GM18909 (cell line): ENCODE results near the gene DCTN4.
A peak's percentile ranks its signal among the peaks of the same experiment; 100 is the strongest.
"Not testable (repeated sequence)": the region's sequence is repeated elsewhere in the genome, so short reads cannot be mapped to it uniquely, and the experiment has no call there.

ENCODE experiments used
- ATAC-seq: cut with Tn5 transposase; IDR thresholded peaks from one replicate; pipeline ENCODE4 v1.9.1; 2021; ENCODE audit warnings: mild to moderate bottlenecking; ENCODE audit not compliant: unreplicated experiment, poor library complexity

Gene DCTN4

DNA sequence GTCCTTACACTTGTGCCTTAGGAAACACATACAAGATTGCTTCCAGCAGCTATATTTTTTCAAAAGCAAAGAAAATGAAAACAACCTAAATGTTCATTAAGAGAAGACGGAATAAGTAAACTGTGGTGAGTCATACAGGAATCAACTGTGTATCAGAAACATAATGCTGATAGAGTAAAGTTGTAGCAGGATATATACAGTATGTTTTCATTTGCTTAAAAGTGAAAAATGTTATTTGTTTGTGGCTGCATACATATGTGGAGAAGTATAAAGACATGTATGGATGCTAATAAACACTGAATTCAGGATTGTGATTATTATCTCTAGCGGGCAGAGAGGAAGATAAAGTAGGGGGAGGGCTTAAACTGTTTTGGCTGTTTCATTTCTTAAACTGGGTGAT is 8.3 kb downstream of the DCTN4 start:
- ATAC-seq = no peak

DNA sequence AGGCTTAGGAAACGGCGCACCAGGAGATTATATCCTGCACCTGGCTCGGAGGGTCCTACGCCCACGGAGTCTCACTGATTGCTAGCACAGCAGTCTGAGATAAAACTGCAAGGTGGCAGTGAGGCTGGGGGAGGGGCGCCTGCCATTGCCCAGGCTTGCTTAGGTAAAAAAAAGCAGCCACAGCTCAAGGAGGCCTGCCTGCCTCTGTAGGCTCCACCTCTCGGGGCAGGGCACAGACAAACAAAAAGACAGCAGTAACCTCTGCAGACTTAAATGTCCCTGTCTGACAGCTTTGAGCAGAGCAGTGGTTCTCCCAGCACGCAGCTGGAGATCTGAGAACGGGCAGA is 15.7 kb downstream of the DCTN4 start:
- ATAC-seq = not testable (repeated sequence)

GRCh38 chr5:150742455-150743141 is 16.2 kb downstream of the DCTN4 start:
- ATAC-seq = not testable (repeated sequence)

GRCh38 chr5:150740992-150741391 is 17.8 kb downstream of the DCTN4 start:
- ATAC-seq = no peak

GRCh38 chr5:150738862-150739261 is 20.0 kb downstream of the DCTN4 start:
- no peak for ATAC-seq

GRCh38 chr5:150734579-150735384 is 24.0 kb downstream of the DCTN4 start:
- ATAC-seq = peak; percentile 80

DNA sequence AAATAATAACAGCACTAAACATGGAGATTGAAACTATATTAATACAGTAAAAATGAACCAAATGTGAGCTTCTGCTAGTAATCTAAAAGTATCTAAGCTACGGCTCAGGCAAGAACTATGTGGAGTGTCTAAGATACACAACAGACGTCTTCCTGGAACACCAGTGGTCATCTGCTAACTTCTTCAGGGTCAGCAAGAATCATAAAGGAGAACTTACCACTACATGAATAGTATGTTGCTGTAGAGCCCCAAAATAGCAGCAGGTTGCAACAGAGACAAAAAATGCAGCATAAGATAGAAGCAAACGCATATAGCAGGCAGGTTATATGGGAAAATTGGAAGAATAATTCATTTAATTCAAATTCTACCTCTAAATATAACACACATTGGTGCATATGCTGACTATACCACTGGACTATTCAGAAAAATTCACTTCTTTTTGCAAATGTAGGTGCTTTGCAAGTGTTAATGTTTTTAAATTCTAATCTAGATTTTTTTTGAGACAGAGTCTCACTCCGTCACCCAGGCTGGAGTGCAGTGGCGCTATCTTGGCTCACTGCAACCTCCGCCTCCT is 27.1 kb downstream of the DCTN4 start:
- ATAC-seq = no peak

DNA sequence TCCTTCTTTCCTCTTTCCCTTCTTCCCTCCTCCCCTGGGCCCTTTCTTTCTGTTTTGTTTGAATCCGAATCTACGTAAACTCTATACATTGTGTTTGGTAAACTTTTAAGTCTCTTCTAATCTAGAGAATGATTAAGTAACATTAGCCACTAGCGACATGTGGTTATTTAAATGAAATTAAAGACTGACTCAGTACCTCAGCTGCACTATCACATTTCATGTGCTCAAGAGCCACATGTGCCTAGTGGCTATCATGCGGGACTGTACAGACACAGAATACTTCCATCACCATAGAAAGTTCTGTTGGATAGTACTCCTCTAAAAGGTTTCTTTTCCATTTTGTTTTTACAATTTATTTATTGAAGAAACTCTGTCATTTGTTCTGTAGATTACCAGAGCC is 29.0 kb downstream of the DCTN4 start:
- no peak for ATAC-seq

GRCh38 chr5:150723845-150724244 is 35.0 kb downstream of the DCTN4 start:
- ATAC-seq = no peak

GRCh38 chr5:150710165-150710564 is 48.7 kb downstream of the DCTN4 start:
- no peak for ATAC-seq

- no peak for ATAC-seq
These were observed 51.9 kb downstream of the DCTN4 start for GRCh38 chr5:150706776-150707390.

DNA sequence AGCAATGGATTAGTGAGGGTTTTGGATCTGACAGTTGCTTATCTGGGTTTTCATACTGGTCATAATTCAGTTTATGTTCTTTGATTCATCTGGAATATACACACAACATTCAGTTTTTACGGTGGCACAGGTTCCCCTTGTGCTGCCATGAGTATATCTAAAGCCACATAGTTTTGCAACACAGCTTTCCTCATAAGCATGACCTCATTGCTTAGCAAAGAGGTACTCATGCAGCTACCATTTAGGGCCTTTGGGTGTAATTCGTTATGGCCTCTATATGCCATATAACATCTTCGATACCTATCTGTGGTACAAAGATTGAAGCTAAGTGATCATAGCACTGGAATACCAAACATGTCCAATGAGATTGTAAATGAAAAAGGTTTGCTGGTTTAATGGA is 55.1 kb downstream of the DCTN4 start:
- no peak for ATAC-seq

DNA sequence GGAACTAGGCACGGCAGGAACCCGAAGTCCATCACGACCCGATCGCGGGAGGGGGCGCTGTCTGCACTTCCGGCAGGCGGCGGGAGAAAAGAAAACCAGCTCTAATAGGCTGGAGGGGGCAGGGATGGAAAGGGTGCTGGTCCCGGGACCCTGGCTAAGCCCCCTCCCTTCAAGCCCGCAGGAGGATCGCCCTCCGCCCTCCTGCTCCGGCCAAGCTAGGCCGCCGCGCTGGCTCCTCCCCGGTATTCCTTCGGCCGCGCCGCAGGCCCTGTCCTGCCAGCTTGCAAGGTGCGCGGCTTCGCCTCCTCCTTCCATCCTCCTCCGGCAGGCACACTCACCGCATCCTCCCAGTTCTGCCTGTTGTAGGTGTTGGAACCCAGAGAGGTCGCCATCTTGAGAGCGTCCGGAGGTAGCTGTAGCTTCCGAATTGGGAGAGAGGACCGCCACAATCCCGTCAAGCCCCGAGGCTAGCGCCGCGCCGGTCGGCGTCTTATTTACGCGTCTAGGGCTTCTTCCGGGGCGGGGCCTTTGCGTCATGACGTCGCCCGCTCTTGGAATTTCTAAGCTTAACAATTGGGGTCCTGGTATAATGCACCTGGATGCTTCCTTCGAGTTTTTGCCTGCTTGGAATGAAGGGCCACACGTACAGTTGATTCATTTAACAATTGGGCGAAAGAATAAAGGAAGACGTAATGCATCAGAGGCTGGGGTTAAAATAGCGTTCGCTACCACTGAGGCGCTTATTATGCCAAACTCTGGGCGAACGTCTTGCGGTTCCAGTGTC is 58.0 kb downstream of the DCTN4 start, which contains the start of gene RBM22:
Gene RBM22 (minus strand): TSS at position 469 of the 784 bp plus-strand sequence. CDS start 77 bp downstream, at position 392.
- peak; percentile 95 for ATAC-seq

DNA sequence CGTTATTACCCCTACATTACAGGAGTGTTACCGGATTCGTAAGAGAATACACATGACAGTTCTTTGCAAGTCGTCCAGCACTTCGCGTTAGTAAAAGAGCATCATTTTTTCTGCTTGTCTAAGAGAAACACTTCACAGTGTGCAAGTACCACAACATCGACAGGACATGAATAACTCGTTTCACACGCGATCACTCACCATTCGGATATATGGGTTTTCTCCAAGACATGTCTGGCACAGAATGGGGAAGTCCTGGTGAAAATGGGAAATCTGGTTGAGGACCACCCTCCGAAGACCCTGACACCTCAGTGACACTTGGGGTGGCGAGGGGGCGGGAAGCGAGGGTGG is 58.6 kb downstream of the DCTN4 start:
- no peak for ATAC-seq

DNA sequence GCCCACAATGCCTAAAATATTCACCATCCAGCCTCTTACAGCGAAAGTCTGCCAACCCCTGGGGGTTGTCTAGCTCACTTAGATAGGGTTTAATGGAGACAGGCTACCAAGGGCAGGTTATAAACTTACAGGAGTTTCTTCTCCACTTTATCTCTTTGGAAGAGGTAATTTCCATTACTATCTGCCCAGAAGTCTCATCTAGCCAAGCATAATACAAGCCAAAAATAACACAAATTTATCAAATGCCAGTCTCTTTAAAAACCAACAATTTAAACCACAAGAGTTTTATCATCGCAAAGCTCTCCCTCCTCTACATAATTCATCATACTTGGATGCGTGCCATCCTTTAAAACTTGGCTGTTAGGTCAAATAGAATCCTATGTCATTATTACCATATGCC is 64.2 kb downstream of the DCTN4 start:
- no peak for ATAC-seq

DNA sequence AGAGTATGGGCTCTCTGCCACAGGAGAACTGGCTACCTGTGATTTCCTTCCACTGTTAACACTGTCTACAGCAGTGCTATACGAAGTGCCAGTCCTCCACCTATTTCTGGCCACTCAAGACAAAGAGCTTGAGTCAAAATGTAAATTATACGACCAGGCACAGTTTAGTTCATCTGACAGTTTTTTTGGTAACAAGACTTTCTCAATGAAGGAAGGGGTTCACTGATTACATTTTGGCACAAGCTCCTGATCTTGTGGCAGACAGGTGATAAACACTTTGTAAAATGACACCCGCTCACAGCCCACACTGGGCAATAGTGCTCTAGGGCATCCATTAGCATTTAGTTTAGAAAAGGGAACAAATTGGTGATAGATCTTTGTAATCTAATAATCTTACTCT is 66.5 kb downstream of the DCTN4 start:
- no peak for ATAC-seq

GRCh38 chr5:150690760-150691159 is 68.1 kb downstream of the DCTN4 start:
- no peak for ATAC-seq

- ATAC-seq = no peak
These were observed 69.7 kb downstream of the DCTN4 start for GRCh38 chr5:150689120-150689519.

- ATAC-seq = no peak
These were observed 82.2 kb downstream of the DCTN4 start for GRCh38 chr5:150676578-150676977.

GRCh38 chr5:150675069-150675468 is 83.7 kb downstream of the DCTN4 start:
- no peak for ATAC-seq
